HG03439 (cell line): Measurements from ENCODE around the gene EMP3.
A peak's percentile ranks its signal among the peaks of the same experiment; 100 is the strongest.

Source experiments
- ATAC-seq: cut with Tn5 transposase; IDR thresholded peaks from one replicate; pipeline ENCODE4 v1.9.1; 2021; ENCODE audit warnings: mild to moderate bottlenecking, moderate library complexity; ENCODE audit not compliant: unreplicated experiment

Gene EMP3

DNA sequence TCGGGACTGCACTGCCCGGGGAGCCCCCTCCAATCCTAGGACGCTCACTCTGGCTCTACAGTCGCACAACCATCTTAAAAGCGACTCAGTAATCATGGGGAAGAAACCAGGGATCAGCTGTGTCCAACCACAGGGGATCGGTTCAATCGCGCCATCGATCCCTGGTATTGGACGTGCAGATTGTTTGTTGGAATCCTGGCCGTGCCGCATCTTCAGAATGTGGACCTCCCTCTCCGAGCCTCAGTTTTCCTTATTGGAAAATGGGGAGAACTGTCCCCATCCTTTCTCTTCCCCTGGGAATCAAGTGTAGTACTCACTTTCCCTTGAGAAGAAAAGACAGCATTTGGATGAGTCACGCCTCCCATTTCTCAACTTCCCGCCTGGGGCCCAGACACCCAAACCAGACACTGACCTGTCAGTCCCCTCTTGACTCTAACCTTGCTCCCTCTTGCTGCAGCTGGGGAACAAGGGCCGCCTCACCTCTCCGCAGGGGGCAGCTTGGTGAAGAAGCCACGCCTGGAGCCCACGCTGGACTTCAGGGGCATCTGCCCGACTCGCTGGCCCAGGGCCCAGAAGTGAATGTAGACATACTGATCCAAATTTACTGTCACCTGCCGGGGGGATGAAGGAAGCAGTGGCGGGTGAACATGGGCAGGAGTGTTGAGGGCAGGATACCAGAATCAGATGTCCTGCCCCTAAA lies 17.6 kb downstream of the EMP3 start:
- no peak for ATAC-seq

DNA sequence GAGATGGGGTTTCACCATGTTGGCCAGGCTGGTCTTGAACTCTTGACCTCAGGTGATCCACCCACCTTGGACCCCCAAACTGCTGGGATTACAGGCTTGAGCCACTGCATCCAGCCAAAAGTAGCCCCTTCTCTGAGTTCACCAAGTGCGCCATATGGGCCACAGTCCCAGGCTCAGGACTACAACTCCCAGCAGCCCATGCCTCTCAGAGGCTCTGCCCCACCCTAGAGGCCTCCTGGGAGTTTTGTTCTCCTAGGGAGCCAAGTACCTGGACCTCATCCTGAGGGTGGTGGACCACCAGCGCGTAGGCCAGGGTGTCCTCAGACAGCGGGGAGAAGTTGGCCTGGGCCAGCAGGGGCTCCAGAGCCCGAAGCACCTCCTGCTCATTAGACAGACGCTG lies 19.5 kb downstream of the EMP3 start:
- no peak for ATAC-seq

GRCh38 chr19:48346191-48346590 lies 20.8 kb downstream of the EMP3 start:
- ATAC-seq: no peak

- ATAC-seq: no peak
Observed at GRCh38 chr19:48348045-48348444, 22.7 kb downstream of the EMP3 start.

- no peak for ATAC-seq
Observed at GRCh38 chr19:48348737-48349136, 23.4 kb downstream of the EMP3 start.

- no peak for ATAC-seq
Observed at GRCh38 chr19:48350856-48351255, 25.5 kb downstream of the EMP3 start.

DNA sequence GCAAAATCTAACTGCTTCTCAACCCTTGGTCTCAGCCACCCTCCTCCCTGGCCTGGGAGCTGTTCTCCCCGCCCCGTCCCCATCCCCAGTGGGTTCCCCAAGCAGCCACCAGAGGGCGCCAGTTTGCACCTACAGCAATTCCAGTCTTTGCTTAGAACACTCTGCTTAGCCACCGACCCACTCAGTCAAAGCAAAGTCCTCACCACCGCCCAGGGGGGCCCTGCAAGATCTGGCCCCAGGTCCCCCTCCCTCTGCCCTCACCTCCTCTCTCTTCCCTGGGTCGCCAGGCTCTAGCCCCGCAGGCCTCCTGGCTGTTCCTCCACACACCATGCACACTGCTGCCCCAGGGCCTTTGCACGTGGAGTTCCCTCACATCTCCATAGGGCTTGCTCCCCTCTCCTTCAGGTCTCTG lies 26.0 kb downstream of the EMP3 start:
- no peak for ATAC-seq

- ATAC-seq: no peak
Observed at GRCh38 chr19:48353677-48354076, 28.3 kb downstream of the EMP3 start.

DNA sequence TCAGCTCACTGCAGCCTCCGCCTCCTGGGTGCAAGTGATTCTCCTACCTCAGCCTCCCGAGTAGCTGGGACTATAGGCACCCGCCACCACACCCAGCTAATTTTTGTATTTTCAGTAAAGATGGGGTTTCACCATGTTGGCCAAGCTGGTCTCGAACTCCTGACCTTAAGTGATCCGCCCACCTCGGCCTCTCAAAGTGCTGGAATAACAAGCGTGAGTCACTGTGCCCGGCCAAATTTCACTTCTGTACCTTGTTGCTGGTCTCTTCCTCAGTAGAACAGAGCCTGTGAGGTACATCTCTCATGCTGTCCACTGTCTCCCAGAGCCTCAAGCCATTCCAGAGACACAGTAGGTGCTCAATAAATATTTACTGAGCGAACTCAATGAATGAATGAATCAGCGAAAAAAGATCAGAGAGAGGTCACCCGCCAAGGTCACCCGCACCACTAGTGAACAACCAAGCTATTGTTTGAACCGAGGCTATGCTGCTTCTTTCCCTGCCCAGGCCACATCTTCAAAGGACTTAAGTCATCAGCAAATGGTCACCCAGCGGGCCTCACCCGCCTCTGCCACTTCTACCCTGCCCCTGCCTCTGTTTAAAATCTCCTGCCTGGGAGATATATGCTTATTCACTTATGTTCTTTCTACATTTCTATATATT lies 29.1 kb downstream of the EMP3 start:
- ATAC-seq: no peak

DNA sequence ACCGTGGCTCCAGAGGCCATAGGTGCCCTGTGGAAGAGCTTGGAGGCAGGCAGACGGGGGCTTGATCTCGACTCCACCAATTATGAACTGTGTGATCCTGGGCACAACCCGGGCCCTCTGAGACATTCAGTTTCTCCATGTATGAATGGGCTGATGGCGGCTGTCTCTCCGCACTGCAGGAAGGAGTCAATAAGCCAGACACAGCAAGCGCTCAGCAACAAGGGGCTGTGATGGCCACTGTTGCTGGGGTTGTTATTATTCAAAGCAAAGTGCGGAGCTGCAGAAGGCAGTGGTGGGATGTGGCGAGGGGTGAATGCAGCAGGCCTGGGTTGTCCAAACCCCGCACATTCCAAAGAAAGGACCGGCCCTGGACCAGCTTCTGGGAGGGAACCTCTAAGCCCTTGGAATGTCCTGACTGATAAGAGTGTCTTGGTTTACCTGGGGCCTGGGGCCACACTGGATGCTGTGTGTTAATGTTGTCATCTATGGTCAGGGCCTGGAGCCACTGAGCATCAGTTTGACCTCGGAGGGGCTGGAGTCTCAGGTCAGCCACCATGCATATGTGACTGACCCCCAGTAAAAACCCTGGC lies 30.1 kb downstream of the EMP3 start:
- ATAC-seq: no peak

DNA sequence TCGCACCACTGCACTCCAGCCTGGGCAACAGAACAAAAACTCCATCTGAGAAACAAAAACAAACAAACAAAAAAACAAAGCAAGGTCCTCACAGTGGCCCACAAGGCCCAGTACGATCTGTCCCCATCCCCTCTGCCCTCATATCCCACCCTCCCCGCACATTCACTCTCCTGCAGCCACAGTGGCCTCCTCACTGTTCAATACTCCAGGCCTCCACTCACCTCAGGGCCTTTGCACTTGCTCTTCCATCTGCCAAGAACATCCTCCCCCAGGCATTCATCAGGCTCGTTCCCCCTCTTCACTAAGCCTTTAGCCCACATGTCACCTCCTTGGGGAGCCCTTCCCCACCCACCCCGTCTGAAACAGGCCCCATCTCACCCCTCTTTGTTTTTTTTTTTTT lies 33.8 kb downstream of the EMP3 start:
- ATAC-seq: no peak

DNA sequence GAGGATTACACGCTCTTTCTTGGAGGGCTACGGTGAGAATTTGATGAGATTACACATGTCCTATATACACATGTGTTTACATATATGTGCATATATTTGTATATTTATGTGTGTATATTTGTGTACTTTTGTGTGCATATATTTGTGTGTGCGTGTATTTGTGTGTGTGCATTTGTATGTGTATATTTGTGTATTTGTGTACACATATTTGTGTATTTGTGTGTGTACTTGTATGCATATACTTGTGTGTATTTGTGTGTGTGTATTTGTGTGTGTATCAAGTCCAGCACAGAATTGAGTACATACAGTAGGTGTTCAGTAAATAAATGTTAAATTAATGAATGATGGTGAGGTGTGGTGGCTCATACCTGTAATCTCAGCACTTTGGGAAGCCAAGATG lies 36.6 kb downstream of the EMP3 start:
- no peak for ATAC-seq

DNA sequence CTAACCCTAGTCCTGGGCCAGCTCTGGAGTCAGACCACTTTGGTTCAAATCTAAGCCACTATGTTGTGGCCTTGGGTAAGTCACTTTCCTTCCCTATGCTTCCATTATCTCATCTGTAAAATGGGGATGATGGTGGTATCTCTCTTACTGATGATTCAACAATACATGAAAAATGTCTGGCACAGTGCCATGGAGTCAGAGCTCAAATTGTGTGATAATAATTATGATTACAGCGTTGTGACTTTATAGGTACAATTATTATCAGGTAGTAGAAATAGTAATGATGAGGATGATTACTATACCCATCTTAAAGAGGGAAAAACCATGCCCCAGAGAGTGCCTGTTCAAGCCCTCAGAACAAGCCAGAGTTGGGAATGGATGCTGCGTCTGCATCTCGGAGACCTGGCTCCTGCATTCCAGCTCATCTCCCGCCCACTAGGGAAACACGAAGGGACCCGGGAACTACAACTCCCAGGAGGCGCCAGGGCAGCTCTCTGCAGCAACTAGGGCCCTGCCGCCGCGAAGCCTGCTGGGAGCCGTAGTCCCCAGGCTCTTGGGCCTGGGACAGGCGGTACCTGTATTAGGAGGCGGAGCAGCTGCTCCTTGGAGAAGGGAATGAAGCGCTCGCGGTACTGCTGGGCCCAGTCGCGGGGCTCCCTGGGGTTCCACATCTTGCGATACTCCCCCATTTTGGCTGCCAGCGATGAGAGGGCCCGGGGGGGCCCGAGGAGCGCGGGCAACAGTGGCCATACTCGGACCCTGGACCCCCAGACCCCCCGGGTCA lies 37.6 kb downstream of the EMP3 start:
- peak; percentile 52 for ATAC-seq

GRCh38 chr19:48363500-48363809 lies 38.1 kb downstream of the EMP3 start:
- ATAC-seq: peak; percentile 14

DNA sequence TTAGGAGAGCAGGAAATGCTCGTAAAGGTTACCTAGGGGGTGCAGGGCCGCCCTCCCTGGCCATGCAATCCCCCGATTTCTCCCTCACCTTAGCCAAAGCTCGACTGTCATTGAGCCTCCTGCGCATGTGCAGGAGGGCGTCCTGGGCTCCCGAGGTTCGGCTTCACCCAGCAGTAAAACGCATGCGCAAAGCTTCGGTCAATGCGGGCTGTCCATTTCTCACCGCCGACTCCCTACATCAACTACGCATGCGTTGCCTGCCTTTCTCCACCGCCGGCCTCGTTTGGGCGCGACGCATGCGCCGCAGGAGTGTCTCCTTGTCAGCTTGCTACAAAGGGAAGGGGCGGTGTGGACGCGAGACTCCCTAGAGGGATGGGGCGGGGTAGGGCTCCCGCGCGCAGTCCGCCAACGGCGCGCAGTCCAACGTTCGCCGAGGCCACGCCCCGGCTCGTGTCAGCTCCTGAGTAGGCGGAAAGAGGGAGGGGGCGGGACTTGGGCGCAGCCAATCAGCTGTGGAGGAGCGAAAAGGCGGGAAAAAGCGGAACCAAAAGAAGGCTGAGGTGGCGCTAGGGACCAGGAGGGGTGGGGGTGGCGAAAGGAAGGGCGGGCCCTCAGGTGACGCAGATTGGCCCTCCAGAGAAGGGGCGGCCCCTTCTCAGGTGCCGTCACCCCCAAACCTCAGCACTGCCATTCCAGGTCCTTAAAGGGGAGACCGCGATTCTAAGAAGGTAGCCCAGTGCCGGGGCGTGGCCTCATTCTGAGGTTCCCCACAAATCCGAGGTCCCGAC lies 38.7 kb downstream of the EMP3 start, which contains the start of the genes SYNGR4 and TMEM143:
Gene SYNGR4, plus strand, starts transcription at position 558 of the 788 bp plus-strand sequence. CDS start 1,476 bp downstream, outside the sequence.
Gene TMEM143, minus strand, starts transcription at position 131 of the 788 bp plus-strand sequence. Its CDS starts 20 bp downstream, at position 111.
- peak; percentile 84 for ATAC-seq

DNA sequence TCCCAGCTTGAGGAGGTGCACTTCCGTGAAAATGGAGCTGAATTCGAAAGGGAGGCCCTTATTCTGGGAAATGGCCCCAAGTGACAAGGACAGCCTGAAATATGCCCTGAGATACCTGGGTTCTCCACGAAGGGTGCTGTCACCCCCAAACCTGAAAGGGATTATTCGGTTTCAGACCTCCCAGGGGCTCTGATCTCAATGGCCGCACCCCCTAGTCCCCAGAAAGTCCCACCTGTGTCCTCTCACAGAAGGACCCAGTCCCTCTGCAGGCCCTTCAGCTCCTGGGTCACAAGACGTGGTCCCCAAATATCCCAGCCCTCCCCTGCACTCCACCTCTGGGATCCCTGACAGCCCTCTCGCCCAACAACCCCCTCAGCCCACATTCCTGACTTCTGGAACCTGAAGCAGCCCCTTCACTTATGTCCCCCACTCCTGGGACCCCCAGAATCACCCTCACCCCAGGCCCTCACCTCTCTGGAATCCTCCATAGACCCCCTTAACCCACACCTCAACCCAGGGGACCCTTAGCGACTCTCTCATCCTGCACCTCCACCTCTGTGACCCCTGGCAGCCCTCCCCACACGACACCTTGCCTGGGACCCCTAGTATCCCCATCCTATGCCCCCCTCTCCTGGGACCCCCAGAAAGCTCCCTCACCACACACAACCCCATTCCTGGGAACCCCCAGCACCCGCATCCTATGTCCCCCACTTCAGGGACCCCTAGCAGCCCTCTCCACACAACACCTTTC lies 39.4 kb downstream of the EMP3 start:
- ATAC-seq: no peak

DNA sequence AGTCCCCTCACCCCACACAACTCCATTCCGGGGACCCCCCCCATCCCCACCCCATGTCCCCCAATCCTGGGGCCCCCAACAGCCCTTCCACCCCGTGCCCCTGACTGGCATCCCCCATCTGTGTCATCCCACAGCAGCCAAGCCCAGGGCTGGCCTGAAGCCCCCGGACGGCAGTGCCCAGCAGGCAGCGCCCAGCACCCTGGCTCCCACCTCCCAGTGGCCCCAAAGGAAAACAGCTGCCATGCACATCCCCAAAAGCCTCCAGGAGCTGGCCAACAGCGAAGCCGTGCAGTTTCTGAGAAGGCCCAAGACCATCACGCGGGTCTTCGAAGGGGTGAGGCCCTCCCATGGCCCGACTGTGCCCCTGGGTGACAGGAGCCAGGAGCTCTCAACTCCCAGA lies 40.2 kb downstream of the EMP3 start:
- ATAC-seq: no peak

GRCh38 chr19:48367855-48368254 lies 42.5 kb downstream of the EMP3 start:
- ATAC-seq: no peak

GRCh38 chr19:48368936-48369335 lies 43.6 kb downstream of the EMP3 start:
- no peak for ATAC-seq

GRCh38 chr19:48370955-48371354 lies 45.6 kb downstream of the EMP3 start:
- ATAC-seq: no peak
